Fibroblast of mammary gland (primary cell): ENCODE data around the gene LRRC14B.

Experiments used
- DNase-seq: peaks from one replicate; pipeline ENCODE4 v3.0.0-alpha.2; 2010; ENCODE audit warnings: low read depth
- H3K4me3 ChIP-seq: 2 replicates; pipeline ENCODE4 v1.5.1; 2011; ENCODE audit warnings: low read depth, mild to moderate bottlenecking, low read length, moderate library complexity; ENCODE audit not compliant: control insufficient read depth
- CTCF ChIP-seq: conservative IDR thresholded peaks from 2 replicates; pipeline ENCODE4 v1.5.1; 2011; ENCODE audit warnings: low read depth, low read length, inconsistent platforms; ENCODE audit not compliant: control insufficient read depth, insufficient read depth

The LRRC14B gene

GRCh38 chr5:173392-174290 is 17.7 kb upstream of the LRRC14B start:
- H3K4me3 ChIP-seq: no peak overlapping the region
- no peak for DNase-seq
- no peak for TF ChIP-seq CTCF

- no peak overlapping the region for H3K4me3 ChIP-seq
- DNase-seq: no peak
- no peak for TF ChIP-seq CTCF
Observed at GRCh38 chr5:174291-174600, 17.0 kb upstream of the LRRC14B start.

- no peak for DNase-seq
- TF ChIP-seq CTCF: no peak
- H3K4me3 ChIP-seq: no peak overlapping the region
Observed at GRCh38 chr5:174876-175465, 16.3 kb upstream of the LRRC14B start.

- no peak for TF ChIP-seq CTCF
- no peak overlapping the region for H3K4me3 ChIP-seq
- DNase-seq: no peak
Observed at GRCh38 chr5:176296-176823, 14.9 kb upstream of the LRRC14B start.

GRCh38 chr5:178110-178509 is 13.2 kb upstream of the LRRC14B start:
- no peak for TF ChIP-seq CTCF
- DNase-seq: no peak
- no peak overlapping the region for H3K4me3 ChIP-seq

GRCh38 chr5:179401-179800 is 11.9 kb upstream of the LRRC14B start:
- no peak for DNase-seq
- no peak for TF ChIP-seq CTCF
- no peak overlapping the region for H3K4me3 ChIP-seq
